ENCODE data around the gene NCK2.
"Not testable (repeated sequence)": the region's sequence is repeated elsewhere in the genome, so short reads cannot be mapped to it uniquely, and the experiment has no call there.

NCK2 gene

GRCh38 chr2:105757433-105757832 is 12.7 kb downstream of the NCK2 start:
- no peak for DNase-seq

DNA sequence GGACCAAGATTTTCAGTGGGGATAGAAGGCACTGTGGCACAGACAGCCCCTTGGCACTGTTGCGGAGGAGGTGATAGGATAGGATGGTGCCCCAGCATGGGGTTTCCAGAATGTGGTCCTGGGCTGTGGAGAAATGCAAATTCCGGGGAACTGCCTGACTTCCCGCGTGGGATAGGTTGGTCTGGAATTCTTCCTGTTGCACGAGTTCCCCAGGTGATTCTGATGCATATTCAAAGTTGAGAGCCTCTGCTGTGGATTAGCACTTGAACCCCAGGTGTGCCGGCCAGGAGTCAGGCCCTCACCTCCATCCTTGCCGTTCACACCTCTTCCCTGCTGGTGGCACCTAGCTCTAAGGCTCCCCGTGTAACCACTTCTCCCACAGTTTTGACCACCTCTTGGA is 15.5 kb downstream of the NCK2 start:
- DNase-seq = no peak

DNA sequence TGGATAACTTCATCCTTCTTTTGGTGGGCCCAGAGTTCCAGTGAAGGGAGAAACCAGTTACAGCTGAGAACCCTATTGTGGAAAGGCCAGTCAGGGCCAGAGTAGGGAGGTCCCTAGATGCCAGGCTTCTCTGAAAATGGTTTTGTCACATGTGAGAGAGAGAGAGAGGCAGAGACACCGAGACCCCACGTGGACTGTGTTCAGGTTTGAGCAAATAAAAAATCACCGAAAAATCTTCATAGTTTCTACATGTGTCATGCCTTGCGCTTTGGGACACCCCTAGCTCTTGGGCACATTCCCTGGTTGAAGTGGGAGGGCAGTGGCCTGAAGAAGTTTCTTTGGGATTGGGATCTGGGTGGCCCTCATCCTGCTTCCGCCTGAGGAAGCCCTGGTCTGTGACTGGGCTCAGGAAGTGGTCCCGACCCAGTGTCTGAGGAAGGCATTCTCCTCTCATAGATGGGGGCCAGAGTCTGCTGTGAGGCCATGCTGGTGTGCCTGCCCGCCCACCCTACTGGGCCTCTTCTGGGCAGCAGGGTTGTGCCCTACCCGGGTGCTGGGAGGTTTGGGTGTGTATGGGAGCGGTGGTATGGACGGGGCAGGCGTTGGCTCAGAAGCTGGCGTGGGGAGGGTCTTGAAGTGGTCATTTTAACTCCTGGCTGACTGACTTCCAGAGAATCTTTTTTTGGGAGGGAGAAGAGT is 16.1 kb downstream of the NCK2 start:
- DNase-seq = no peak

DNA sequence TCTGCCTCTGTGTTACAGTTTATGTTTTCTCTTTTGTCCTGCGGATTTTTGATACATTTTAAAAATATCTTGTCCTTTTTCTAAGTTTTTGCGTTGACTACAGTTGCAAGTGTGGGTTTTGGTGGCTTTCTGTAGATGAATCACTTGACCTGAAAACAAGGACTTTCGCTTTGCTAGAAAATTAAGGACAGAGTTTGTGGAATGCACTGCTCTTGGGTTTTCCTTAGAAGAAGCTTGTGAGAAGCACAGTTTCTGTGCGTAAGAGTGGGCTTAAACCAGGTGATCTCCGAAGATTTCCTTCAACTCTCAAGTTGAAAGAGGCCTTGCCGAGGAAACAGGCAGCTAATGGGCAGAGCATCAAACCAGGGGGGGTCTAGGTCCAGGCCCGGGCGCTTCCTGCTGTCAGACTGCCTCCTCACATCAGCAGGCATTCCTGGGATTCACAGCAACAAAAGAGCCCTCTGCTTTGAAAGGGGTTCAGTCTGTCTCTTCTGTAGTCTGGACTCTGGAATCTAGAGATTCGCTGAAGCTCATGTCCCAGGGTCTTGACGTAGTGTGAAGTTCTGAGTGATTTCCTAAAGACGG is 17.3 kb downstream of the NCK2 start:
- no peak for DNase-seq

DNA sequence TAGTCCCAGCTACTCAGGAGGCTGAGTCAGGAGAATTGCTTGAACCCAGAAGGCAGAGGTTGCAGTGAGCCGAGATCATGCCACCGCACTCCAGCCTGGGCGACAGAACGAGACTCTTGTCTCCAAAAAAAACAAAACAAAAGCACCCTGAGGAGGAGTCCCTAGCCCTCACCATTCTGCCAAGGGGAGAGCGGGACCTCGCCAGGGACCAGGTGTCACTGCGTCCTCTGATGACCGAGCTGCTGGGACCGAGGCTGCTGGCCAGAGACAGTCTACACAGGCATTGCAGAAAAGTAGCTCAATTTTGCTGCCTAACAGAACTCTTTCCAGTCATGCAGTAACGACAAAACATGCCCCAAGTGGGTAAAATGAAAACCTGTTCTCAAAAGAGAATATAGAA is 18.4 kb downstream of the NCK2 start:
- no peak for DNase-seq

- DNase-seq = no peak
Observed at GRCh38 chr2:105764059-105764458, 19.3 kb downstream of the NCK2 start.

- no peak for DNase-seq
Observed at GRCh38 chr2:105765415-105766299, 20.9 kb downstream of the NCK2 start.

DNA sequence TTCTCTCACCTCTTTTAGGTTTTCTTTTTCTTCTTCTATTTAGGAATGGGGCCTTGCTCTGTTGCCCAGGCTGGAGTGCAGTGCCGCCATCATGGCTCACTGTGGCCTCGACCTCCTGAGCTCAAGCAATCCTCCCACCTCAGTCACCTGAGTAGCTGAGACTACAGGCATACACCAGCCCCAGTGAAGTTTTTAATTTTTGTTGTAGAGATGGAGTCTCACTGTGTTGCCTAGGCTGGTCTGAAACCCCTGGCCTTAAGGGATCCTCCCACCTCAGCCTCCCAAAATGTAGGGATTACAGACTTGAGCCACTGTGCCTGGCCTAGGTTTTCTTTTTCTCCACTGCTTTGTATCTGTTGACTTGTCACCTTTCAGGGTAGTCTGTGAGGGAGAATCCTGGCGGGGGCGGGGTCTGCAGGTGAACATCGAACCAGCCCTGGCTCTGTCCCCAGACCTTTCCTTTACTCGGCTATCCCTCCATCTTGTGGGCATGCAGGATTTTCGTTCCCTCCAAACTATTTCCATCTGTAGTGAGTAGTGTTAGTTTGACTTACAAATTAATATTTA is 21.7 kb downstream of the NCK2 start:
- no peak for DNase-seq

DNA sequence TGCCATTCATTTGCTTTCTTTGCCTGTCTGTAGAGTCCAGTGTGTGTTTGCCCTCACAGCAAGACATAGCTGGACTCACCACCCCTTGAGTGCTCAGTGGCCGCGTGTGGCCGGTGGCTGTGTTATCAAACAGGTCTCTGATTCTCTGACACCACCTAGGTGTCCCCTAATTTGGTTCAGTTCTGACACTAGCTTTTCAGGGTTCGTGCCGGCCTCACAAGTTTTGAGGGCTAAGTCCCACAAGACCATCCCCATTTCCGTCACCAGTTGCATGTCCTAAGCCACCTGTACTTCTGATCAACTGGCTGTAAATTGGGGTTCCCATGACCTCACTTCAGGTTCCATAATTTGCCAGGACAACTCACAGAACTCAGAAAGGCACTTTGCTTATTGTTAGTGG is 23.5 kb downstream of the NCK2 start:
- no peak for DNase-seq

GRCh38 chr2:105768961-105769452 is 24.3 kb downstream of the NCK2 start:
- DNase-seq = no peak

DNA sequence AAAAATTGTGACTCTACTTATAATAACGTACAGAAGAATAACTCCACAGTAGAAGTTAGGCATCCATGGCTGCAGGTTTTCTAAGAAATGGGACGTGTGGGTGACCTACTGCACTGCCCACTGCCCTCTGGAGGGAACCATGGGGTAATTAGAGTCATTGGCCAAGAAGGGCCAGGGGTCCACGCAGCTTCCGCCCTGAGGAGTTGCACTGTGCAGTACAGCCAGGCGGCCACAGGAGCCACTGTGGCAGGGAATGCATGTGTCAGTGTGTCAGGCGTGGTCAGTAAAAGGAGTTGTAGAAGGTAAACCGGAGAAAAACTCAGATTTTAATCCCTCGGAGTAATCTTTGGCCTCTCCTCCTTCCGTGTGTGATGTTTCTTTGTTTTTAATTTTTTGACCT is 24.8 kb downstream of the NCK2 start:
- DNase-seq = no peak

- no peak for DNase-seq
Observed at GRCh38 chr2:105770149-105770548, 25.4 kb downstream of the NCK2 start.

DNA sequence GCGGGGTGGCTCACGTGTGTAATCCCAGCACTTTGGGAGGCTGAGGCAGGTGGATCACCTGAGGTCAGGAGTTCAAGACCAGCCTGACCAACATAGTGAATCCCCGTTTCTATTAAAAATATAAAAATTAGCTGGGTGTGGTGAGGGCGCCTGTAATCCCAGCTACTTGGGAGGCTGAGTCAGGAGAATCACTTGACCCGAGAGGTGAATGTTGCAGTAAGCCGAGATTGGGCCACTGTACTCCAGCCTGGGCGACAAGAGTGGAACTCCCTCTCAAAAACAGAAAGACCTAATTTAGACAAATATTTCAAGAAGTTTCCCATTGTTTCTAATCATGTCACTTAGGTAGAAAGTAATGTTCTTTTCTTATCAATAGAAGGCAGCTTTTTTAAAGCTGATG is 26.6 kb downstream of the NCK2 start:
- not testable (repeated sequence) for DNase-seq

- no peak for DNase-seq
Observed at GRCh38 chr2:105771836-105772235, 27.1 kb downstream of the NCK2 start.

DNA sequence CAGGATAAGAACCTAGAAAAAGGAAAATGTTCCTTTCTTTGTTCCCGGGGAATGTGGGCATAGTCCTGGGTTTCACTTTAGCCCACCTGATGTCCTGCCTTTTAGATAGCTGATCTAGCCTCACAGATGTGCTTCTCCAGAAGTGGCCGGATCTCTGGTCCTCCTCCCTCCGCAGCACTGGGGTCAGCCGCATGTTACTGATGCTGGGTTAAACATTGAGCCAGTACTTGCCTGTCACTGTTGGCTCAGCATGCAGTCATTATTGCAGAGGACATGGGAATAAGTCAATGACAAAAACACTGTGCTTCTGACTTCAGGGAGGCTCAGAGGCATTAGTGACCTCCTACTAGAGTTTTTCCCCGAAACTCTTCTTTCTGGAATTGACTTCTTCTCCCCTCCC is 27.6 kb downstream of the NCK2 start:
- no peak for DNase-seq

DNA sequence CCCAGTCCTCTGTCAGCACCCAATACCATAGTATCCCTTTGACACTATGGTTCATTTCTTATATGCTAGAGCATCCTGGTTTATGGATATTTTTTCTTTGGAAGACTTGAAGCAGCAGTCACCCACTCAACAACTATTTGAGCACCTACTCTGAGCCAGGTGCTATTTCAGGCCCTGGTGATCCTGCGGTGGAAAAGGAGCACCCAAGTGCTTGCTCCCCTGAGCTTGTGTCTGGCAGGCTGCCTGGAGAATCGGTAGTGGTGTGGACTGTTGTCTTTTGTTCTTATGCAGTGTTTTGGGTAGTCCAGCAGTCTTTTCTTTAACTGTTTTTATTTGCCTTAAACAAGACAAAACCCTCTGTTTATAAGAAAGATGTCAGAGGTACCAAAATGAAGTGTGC is 28.9 kb downstream of the NCK2 start:
- no peak for DNase-seq

GRCh38 chr2:105774781-105775337 is 30.1 kb downstream of the NCK2 start:
- DNase-seq = no peak

DNA sequence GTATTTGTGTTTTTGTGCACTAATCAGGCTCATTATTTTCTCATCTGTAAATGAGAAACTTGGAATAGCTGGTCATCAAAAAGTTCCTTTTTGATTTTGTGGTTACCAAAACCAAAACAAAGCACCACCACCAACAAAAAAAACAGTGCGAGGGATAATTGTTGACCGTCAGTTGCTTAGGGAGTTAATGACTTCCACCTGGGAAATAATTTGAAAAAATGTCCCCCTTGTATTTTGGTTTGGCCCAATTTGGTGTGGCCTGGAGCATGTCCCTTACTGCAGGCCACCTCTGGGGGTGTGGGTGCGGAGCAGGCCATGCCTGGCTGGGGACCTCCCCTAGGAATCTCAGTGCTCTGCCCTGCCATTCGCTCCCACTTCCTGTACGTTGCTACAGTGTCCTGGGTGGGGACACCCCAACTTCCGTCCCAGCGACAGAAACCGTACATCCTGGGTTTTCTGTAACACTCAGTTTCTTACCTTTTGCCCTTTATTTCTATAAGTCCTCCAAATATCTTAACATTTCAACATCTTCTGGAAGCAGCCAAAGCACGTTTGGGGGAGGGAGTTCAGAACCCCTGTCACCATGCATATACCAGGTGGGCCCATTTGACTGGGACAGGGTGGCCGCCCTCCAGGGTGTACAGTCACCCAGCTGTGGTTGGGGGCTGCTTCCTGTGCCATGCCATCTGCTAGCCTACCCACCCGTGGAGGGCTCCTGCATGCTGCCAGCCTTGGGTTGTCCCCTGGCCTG is 31.3 kb downstream of the NCK2 start:
- DNase-seq = no peak

GRCh38 chr2:105776560-105776928 is 31.8 kb downstream of the NCK2 start:
- DNase-seq = no peak

- no peak for DNase-seq
Observed at GRCh38 chr2:105777031-105777482, 32.3 kb downstream of the NCK2 start.

DNA sequence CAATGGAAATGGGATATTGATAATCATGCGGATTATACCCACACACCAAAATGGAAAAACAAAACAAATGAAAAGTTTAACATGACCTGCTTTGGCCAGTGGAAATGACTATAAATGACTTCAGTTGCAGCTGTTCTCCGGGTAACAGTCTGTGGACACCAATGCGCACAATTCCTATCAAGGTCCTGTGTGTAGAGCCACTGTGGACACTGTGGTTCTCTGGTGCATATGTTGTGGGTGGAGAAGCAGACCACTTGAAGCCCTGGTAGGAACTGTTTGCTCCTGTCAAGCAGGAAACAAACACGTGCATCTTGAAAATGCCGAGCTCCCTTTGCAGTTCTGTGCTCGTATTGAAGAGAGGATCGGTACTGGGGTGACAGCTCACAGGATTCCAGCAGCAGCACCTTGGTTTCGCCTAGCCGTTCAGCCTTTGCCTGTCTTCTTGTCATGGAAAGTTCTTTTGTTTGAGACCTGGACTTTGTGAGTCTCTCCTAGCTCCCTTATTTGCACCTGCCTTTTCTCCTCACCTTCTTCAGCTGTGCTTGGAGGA is 32.9 kb downstream of the NCK2 start:
- DNase-seq = no peak

DNA sequence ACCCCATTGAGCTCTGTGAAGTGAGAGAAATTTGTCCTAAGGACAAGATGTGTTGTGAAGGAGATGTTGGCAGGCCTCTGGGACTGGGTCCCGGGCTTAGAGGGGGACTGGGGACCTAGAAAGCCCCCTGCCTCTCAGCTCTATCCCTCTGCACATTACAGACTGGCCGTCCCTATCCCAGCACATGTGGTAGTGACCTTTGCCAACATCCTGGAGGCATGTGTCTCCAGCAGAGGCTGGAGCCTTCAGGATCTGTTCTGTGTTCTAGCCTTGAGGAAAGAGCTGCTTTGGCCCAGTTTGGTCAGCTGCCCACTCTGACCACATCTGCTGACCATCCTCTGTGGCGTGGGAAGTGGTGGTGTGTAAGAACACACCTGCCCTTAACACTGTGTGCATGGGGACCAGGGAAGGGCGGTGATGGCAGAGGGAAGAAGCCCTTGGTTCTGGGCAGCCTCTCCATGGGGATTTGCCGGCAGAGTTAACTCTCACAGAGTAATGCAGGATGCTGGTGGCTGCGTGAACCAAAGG is 33.4 kb downstream of the NCK2 start:
- no peak for DNase-seq
